Activated CD4-positive, alpha-beta T cell treated with anti-CD3 and anti-CD28 coated beads for 36 hours (primary cell): ENCODE results near the gene ZNF469. TPM values are rescaled to one million over a fixed set of nuclear protein-coding genes. Genes with fewer than 3 reads are reported as not detected.
"Not testable (repeated sequence)": the region's sequence is repeated elsewhere in the genome, so short reads cannot be mapped to it uniquely, and the experiment has no call there.

Experiments
- ATAC-seq: fragments of 200-7000 bp; cut with Tn5 transposase; one replicate; pipeline ENCODE4 v1.10.0; 2021; ENCODE audit warnings: mild to moderate bottlenecking, moderate library complexity
- CTCF ChIA-PET: fragments of 350-600 bp; sonication (Branson Sonifier 250); formaldehyde crosslinking; loops from one replicate; lab custom pipeline; 2021; ENCODE audit warnings: antibody characterized with exemption; lab: Charles Lee
- POLR2A ChIA-PET: fragments of 350-600 bp; sonication (Branson Sonifier 250); formaldehyde crosslinking; loops from one replicate; lab custom pipeline; 2021; ENCODE audit warnings: antibody characterized with exemption, inconsistent platforms; lab: Charles Lee
- DNase-seq: peaks from one replicate; pipeline ENCODE4 v3.0.0-alpha.2; 2020
- H3K27ac Mint-ChIP-seq: one replicate; pipeline ENCODE4 v1.8.0; 2021; ENCODE audit warnings: mixed read lengths
- H3K27me3 Mint-ChIP-seq: one replicate; pipeline ENCODE4 v1.8.0; 2021; ENCODE audit warnings: mixed read lengths
- H3K36me3 Mint-ChIP-seq: one replicate; pipeline ENCODE4 v1.8.0; 2021; ENCODE audit warnings: low read depth, mixed read lengths
- H3K4me1 Mint-ChIP-seq: one replicate; pipeline ENCODE4 v1.8.0; 2021; ENCODE audit warnings: mixed read lengths
- H3K4me3 Mint-ChIP-seq: one replicate; pipeline ENCODE4 v1.8.0; 2021; ENCODE audit warnings: mild to moderate bottlenecking, moderate library complexity, mixed read lengths
- H3K9me3 Mint-ChIP-seq: one replicate; pipeline ENCODE4 v1.8.0; 2021; ENCODE audit warnings: low read depth, mixed read lengths
- intact Hi-C, 2 experiments: fragments of 100-400 bp; cut with DNase I in 1 of 2; cut with micrococcal nuclease in 1 of 2; formaldehyde crosslinking; loops; one replicate each; pipeline versions ENCODE4 v1.14.2 to v1.15.1; 2022 to 2024; cut with DNase I, micrococcal nuclease
- total RNA-seq, 2 experiments: library from RNA; stranded (reverse); gene quantifications; one replicate each; pipeline ENCODE4 v1.2.3, GENCODE V29; 2021

ZNF469 gene
- total RNA-seq, 2 experiments from 2014 or later: 0.39 to 0.50 TPM

DNA sequence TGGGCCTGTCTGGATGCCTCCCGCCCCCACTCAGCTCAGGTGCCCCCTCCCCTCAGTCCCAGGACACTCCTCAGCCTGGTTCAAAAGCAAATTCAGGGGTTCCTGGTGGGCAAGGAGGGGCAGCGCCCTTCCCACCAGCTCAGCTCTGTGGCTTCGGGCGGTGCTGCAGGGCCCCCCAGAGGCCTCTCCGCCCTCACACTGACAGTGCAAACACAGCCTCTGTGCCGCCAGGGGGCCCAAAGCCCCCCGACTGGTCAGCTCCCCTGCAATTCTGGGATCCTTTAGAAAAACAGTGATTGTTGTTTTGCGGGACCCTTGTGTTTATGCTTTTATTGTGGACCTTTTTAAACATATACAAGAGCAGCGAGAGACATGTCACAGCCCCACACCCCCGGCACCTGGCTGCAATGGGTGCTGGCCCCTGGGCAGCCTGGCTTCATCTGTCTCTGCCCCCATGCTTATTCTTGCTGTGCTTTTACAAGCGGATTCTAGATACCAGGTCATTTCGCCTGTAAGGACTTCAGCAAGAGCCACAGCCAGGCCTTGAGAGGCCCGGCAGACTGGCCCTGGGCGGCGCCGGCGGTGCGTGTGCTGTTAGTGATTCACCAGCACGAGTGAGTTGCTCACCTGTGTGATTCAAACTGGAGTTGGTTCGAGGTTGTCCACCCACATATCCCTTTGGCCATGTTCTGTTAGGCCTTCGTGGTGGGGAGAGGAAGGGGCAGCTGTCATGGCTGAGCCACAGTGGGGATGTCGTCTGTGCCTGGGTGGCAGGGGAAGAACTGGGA lies 21.2 kb downstream of the ZNF469 start:
- intact Hi-C loops: no loop called here
- H3K27ac Mint-ChIP-seq: no peak overlapping the region
- ChIA-PET CTCF (interaction anchor here (0.6 kb wide), 1 partner anchor 62 kb away, joined by 3 read pairs; no protein-coding TSS in a partner anchor), POLR2A (no interaction called here)
- DNase-seq (no peak), ATAC-seq (no peak)
- no peak overlapping the region for H3K4me3 Mint-ChIP-seq
- H3K9me3 Mint-ChIP-seq: no peaks in the 10 kb centered on the region
- H3K4me1 Mint-ChIP-seq: peaks cover 4% of the 10 kb centered on the region
- H3K36me3 Mint-ChIP-seq: no peaks in the 10 kb centered on the region
- no peaks in the 10 kb centered on the region for H3K27me3 Mint-ChIP-seq

- CTCF ChIA-PET: no interaction called here
Observed at GRCh38 chr16:88404769-88405168, 22.0 kb downstream of the ZNF469 start.

DNA sequence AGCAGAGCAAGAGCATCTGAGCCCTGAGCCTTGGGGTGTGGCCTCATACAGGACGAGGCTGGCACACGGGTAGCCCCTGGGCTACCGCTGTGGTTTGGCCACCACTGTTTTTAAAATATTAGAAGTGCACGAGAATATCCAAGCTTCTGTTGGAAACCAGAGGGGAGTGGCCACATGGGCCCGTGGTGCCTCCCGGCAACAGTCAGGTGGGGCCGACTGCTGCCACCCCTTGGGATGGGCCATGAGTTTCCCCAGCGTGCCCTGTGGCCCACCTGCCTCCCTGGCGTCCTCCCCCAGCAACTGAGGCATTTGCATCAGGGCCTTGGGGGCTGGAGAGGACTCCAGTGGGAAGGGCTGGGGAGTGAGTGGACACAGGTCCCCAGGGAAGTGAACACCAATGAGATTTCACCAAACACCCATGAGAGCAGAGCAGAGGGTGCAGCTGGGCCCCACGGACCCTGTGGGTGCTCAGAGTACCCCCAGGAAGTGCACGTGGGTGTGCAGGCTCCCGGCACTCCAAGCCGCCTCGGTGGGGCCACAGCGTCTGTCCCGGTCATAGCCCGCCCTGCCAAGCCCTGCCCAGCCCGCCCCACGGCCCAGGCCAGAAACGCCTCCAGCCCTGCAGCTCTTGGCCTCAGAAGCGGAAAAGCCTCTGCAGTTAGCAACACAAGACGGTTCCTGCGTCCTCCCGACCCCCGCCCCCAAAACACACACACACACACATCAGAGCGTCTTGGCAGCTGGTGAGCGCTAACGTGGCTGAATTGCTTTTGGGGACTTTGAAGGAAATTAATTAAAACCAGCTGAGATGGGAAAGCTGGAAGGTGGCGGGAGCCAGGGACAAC lies 22.7 kb downstream of the ZNF469 start:
- Mint-ChIP-seq H3K4me1 (peaks cover 4% of the 10 kb centered on the region), H3K27me3 (no peaks in the 10 kb centered on the region), H3K36me3 (no peaks in the 10 kb centered on the region), H3K9me3 (no peaks in the 10 kb centered on the region), H3K27ac (no peak overlapping the region), H3K4me3 (no peak overlapping the region)
- ChIA-PET POLR2A (no interaction called here), CTCF (no interaction called here)
- intact Hi-C loops: no loop called here
- ATAC-seq: no peak
- DNase-seq: no peak

More at GRCh38 chr16:88404769-88405168, 22.0 kb downstream of the ZNF469 start:
- DNase-seq (no peak), ATAC-seq (no peak)
- H3K4me1 Mint-ChIP-seq: peaks cover 4% of the 10 kb centered on the region
- no peaks in the 10 kb centered on the region for H3K36me3 Mint-ChIP-seq
- POLR2A ChIA-PET: no interaction called here
- no peak overlapping the region for H3K27ac Mint-ChIP-seq
- H3K9me3 Mint-ChIP-seq: no peaks in the 10 kb centered on the region
- intact Hi-C loops: no loop called here
- no peaks in the 10 kb centered on the region for H3K27me3 Mint-ChIP-seq
- H3K4me3 Mint-ChIP-seq: no peak overlapping the region

- intact Hi-C loops: no loop called here
- ChIA-PET POLR2A (no interaction called here), CTCF (interaction anchor here (1.0 kb wide), 1 partner anchor 118 kb away, joined by 3 read pairs; no protein-coding TSS in a partner anchor)
- no peak for ATAC-seq
- no peak for DNase-seq
- H3K27ac Mint-ChIP-seq: no peak overlapping the region
- H3K4me1 Mint-ChIP-seq: peaks cover 4% of the 10 kb centered on the region
- H3K9me3 Mint-ChIP-seq: no peaks in the 10 kb centered on the region
- no peaks in the 10 kb centered on the region for H3K36me3 Mint-ChIP-seq
- no peak overlapping the region for H3K4me3 Mint-ChIP-seq
- H3K27me3 Mint-ChIP-seq: no peaks in the 10 kb centered on the region
Observed at GRCh38 chr16:88406096-88407041, 23.6 kb downstream of the ZNF469 start.

- peaks cover 4% of the 10 kb centered on the region for H3K4me1 Mint-ChIP-seq
Observed at GRCh38 chr16:88407042-88407420, 24.3 kb downstream of the ZNF469 start.

DNA sequence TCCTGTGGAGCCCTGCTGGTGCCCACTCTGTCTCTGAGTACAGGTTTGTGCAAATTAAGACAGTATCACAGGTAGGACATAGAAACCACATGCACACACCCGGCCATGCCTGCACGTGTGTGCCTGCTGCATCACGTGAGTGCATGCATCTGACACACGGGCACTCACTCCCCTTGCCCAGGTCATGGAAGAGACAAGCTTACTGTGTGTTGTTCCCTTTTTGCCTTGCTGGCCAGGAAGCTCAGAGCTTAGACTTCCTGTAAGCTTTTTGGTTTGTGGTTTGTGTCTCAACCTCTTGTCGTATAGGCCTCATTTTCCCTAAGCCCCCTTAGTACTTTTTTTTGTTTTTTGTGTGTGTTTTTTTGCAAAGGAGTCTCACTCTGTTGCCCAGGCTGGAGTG lies 25.0 kb downstream of the ZNF469 start:
- ChIA-PET CTCF (no interaction called here), POLR2A (no interaction called here)
- H3K9me3 Mint-ChIP-seq: no peaks in the 10 kb centered on the region
- intact Hi-C loops: no loop called here
- H3K27me3 Mint-ChIP-seq: no peaks in the 10 kb centered on the region
- ATAC-seq (no peak), DNase-seq (no peak)
- H3K4me1 Mint-ChIP-seq: peaks cover 4% of the 10 kb centered on the region
- H3K36me3 Mint-ChIP-seq: no peaks in the 10 kb centered on the region
- no peak overlapping the region for H3K4me3 Mint-ChIP-seq
- no peak overlapping the region for H3K27ac Mint-ChIP-seq

More at GRCh38 chr16:88407042-88407420, 24.3 kb downstream of the ZNF469 start:
- CTCF ChIA-PET: interaction anchor here (1.0 kb wide), 1 partner anchor 119 kb away, joined by 3 read pairs; no protein-coding TSS in a partner anchor
- intact Hi-C loops: no loop called here
- ATAC-seq: no peak
- H3K36me3 Mint-ChIP-seq: no peaks in the 10 kb centered on the region
- no peak overlapping the region for H3K27ac Mint-ChIP-seq
- H3K4me3 Mint-ChIP-seq: no peak overlapping the region
- POLR2A ChIA-PET: no interaction called here
- H3K9me3 Mint-ChIP-seq: no peaks in the 10 kb centered on the region
- no peak for DNase-seq
- H3K27me3 Mint-ChIP-seq: no peaks in the 10 kb centered on the region

DNA sequence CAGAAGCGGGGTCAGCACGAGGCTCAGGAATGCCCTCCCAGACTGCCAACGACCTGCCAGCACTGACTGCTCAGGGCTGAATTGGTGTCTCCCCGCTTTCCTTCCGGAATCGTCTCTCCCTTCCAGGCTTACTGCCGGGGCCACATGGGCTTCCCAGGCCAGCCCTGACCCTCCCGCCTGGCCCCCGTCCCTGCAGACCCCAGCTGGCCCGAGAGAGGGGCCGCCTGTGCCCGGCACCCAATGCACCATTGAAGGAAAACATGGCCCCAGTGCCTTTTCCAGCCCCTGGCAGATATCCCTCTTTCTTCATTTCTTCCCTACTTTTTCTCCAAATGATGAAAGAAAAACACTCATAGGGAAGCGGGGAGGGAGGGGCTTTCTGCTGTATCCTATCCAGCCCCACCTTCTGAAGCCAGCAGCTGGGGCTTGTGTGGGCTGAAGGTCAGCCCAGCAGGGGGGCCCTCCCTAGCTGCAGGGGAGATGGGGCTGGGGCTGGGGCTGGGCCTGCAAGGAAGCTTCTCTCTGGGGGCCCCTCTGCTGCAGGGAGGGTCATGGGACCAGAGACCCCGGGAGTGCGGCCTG lies 25.9 kb downstream of the ZNF469 start:
- no peak overlapping the region for H3K4me3 Mint-ChIP-seq

GRCh38 chr16:88409296-88410065 lies 26.7 kb downstream of the ZNF469 start:
- ChIA-PET POLR2A (no interaction called here), CTCF (no interaction called here)
- peaks cover 4% of the 10 kb centered on the region for H3K4me1 Mint-ChIP-seq
- intact Hi-C loops: no loop called here
- DNase-seq (no peak), ATAC-seq (no peak)
- no peaks in the 10 kb centered on the region for H3K27me3 Mint-ChIP-seq
- H3K9me3 Mint-ChIP-seq: no peaks in the 10 kb centered on the region
- H3K36me3 Mint-ChIP-seq: no peaks in the 10 kb centered on the region
- H3K27ac Mint-ChIP-seq: no peak overlapping the region
- H3K4me3 Mint-ChIP-seq: no peak overlapping the region

More for the DNA sequence above, 25.9 kb downstream of the ZNF469 start:
- intact Hi-C loops: no loop called here
- POLR2A ChIA-PET: no interaction called here
- H3K9me3 Mint-ChIP-seq: no peaks in the 10 kb centered on the region
- no peaks in the 10 kb centered on the region for H3K36me3 Mint-ChIP-seq
- peaks cover 4% of the 10 kb centered on the region for H3K4me1 Mint-ChIP-seq
- no peak for DNase-seq
- CTCF ChIA-PET: no interaction called here
- no peaks in the 10 kb centered on the region for H3K27me3 Mint-ChIP-seq
- H3K27ac Mint-ChIP-seq: no peak overlapping the region
- no peak for ATAC-seq

GRCh38 chr16:88410297-88410968 lies 27.7 kb downstream of the ZNF469 start:
- H3K4me1 Mint-ChIP-seq, ATAC-seq, H3K36me3 Mint-ChIP-seq, H3K27ac Mint-ChIP-seq, intact Hi-C loops, H3K4me3 Mint-ChIP-seq, H3K27me3 Mint-ChIP-seq, DNase-seq, H3K9me3 Mint-ChIP-seq, CTCF ChIA-PET, POLR2A ChIA-PET: not testable (repeated sequence)

DNA sequence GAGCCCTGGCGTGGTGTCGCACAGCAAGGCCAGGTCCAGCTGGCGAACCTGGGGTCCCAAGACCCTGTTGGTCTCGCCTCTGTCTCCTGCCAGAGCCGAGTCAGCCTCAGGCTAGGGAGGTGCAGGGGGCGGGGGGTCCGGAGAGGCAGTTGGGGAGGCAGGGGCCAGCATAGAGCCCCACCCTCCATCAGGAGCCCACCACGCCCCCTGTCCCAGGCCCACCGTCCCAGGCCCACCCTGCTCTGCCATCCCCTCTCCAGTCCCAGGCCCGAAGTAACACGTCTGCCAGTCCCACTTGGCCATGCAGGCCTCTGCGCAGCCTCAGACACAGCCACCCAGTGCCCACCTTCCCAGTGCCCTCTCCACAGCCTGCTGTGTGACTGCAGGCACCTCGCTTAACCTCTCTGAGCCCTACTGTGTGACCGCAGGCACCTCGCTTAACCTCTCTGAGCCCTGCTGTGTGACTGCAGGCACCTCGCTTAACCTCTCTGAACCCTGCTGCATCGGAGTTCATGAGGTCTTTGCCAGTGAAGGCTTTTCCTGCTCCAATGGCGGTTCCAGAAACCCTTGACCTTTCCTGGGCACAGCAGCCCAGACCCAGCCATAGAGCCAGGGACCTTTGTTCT lies 29.3 kb downstream of the ZNF469 start:
- ChIA-PET POLR2A (no interaction called here), CTCF (no interaction called here)
- Mint-ChIP-seq H3K27me3 (no peaks in the 10 kb centered on the region), H3K27ac (no peak overlapping the region), H3K9me3 (no peaks in the 10 kb centered on the region), H3K36me3 (no peaks in the 10 kb centered on the region), H3K4me1 (peaks cover 4% of the 10 kb centered on the region), H3K4me3 (no peak overlapping the region)
- ATAC-seq: no peak
- intact Hi-C loops: no loop called here
- no peak for DNase-seq
